Progenitor cell of endocrine pancreas (in vitro differentiated cells): ENCODE results near the gene RAB3C. TPM values are rescaled to one million over a fixed set of nuclear protein-coding genes. Genes with fewer than 3 reads are reported as not detected.

Experiments
- DNase-seq: peaks from one replicate; pipeline ENCODE4 v3.0.0; 2021; ENCODE audit warnings: low spot score; ENCODE audit not compliant: unreplicated experiment
- H3K27ac Mint-ChIP-seq: 2 replicates; pipeline ENCODE4 v1.8.0; 2021; ENCODE audit warnings: mild to moderate bottlenecking, moderate library complexity, mixed read lengths
- H3K27me3 Mint-ChIP-seq: 2 replicates; pipeline ENCODE4 v1.8.0; 2021; ENCODE audit warnings: mixed read lengths
- H3K36me3 Mint-ChIP-seq: 2 replicates; pipeline ENCODE4 v1.8.0; 2022; ENCODE audit warnings: mixed read lengths; ENCODE audit not compliant: insufficient read depth
- H3K4me1 Mint-ChIP-seq: 2 replicates; pipeline ENCODE4 v1.8.0; 2021; ENCODE audit warnings: low read depth, mixed read lengths
- H3K4me3 Mint-ChIP-seq: 2 replicates; pipeline ENCODE4 v1.8.0; 2021; ENCODE audit warnings: low read depth, mild to moderate bottlenecking, moderate library complexity, mixed read lengths
- H3K9me3 Mint-ChIP-seq: 2 replicates; pipeline ENCODE4 v1.8.0; 2021; ENCODE audit warnings: low read depth, mixed read lengths
- total RNA-seq: library from RNA; stranded (reverse); gene quantifications from 2 replicates; pipeline ENCODE4 v1.2.1, GENCODE V29; 2021
- TF ChIP-seq, protein P1 (sequence below): fragments of 200-600 bp; sonication (generic); IDR thresholded peaks from one replicate; pipeline ENCODE4 v1.5.0; 2021; ENCODE audit warnings: antibody characterized with exemption, mild to moderate bottlenecking; ENCODE audit not compliant: unreplicated experiment

The RAB3C gene
- total RNA-seq, 1 donor from 2014 or later: 25.2 TPM

DNA sequence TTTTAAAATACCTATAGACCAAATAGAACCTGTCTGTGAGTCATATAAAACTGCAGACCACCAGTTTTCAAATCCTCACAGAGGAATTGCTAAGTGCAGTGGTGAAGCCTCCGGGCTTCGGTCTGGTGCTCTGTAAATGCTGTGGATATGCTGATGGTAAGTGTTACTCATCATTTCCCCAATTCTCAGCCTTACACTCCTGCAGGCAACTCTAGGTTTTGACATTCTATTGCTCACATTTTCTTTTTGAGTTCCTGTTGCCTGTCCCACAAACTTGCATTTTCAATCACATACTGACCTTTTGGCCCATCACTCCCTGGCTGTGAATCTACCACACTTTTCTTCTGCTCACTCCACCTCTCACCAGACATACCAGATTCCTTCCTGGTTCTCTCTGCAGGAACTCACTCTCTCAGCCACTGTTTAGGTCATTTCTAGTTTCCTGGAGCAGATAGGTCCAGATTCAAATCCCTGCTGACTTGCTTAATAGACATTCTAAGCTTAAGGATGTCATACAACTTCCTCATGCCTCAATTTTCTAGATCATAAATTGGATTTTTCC lies 192.9 kb downstream of the RAB3C start:
- Mint-ChIP-seq H3K4me1 (peaks cover 7% of the 10 kb centered on the region), H3K36me3 (no peaks in the 10 kb centered on the region), H3K9me3 (no peaks in the 10 kb centered on the region), H3K4me3 (no peak overlapping the region), H3K27ac (no peak overlapping the region), H3K27me3 (no peaks in the 10 kb centered on the region)
- DNase-seq: no peak
- TF ChIP-seq, protein P1, sequence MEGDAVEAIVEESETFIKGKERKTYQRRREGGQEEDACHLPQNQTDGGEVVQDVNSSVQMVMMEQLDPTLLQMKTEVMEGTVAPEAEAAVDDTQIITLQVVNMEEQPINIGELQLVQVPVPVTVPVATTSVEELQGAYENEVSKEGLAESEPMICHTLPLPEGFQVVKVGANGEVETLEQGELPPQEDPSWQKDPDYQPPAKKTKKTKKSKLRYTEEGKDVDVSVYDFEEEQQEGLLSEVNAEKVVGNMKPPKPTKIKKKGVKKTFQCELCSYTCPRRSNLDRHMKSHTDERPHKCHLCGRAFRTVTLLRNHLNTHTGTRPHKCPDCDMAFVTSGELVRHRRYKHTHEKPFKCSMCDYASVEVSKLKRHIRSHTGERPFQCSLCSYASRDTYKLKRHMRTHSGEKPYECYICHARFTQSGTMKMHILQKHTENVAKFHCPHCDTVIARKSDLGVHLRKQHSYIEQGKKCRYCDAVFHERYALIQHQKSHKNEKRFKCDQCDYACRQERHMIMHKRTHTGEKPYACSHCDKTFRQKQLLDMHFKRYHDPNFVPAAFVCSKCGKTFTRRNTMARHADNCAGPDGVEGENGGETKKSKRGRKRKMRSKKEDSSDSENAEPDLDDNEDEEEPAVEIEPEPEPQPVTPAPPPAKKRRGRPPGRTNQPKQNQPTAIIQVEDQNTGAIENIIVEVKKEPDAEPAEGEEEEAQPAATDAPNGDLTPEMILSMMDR: no peak

DNA sequence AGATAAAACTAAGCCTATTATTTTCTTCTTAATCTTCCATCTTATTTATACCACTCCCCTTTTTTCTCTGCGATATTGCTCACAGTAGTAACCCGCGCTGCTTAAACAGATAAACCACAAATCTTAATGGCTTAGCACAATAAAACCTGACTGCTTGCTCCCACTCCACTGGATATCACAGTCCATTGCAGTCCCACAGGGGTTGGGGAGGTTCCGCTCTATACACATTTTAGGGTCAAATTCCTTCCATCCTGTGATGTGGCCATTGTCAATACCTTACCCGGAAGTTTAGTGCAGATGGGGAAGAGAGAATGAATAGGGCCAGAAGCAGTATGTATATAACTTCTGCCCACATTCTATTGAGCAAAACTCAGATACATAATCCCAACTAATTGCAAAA lies 193.7 kb downstream of the RAB3C start:
- Mint-ChIP-seq H3K36me3 (no peaks in the 10 kb centered on the region), H3K4me3 (no peak overlapping the region), H3K9me3 (no peaks in the 10 kb centered on the region), H3K27ac (no peak overlapping the region), H3K4me1 (peaks cover 7% of the 10 kb centered on the region), H3K27me3 (no peaks in the 10 kb centered on the region)
- no peak for DNase-seq
- TF ChIP-seq, protein P1: no peak

DNA sequence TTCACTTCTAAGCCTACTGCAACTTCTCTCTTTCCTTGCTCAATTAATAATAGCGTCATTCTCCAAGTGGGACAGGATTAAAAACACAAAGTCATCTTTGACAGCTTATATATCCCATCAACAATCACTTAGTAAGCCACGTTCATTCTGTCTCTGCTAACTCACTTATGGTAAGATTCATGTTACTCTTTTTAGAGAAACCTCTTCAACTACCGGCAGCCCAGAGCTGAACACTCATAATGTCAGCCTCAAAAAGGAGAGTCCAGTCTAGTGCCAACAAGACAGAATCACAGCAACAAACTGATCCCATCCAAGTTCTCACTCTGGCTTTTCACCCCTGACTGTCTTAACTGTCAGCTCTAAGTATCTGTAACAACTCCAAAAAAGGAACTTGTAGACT lies 196.0 kb downstream of the RAB3C start:
- TF ChIP-seq, protein P1: no peak
- no peaks in the 10 kb centered on the region for H3K27me3 Mint-ChIP-seq
- no peak for DNase-seq
- H3K4me1 Mint-ChIP-seq: no peaks in the 10 kb centered on the region
- H3K4me3 Mint-ChIP-seq: no peak overlapping the region
- H3K36me3 Mint-ChIP-seq: no peaks in the 10 kb centered on the region
- H3K9me3 Mint-ChIP-seq: no peaks in the 10 kb centered on the region
- no peak overlapping the region for H3K27ac Mint-ChIP-seq

- TF ChIP-seq, protein P1: no peak
Observed at GRCh38 chr5:58786035-58786434, 203.2 kb downstream of the RAB3C start.

GRCh38 chr5:58786711-58787303 lies 203.9 kb downstream of the RAB3C start:
- Mint-ChIP-seq H3K27me3 (no peaks in the 10 kb centered on the region), H3K27ac (no peak overlapping the region), H3K4me1 (no peaks in the 10 kb centered on the region), H3K36me3 (no peaks in the 10 kb centered on the region), H3K4me3 (no peak overlapping the region), H3K9me3 (no peaks in the 10 kb centered on the region)
- TF ChIP-seq, protein P1: no peak
- no peak for DNase-seq

More at GRCh38 chr5:58786035-58786434, 203.2 kb downstream of the RAB3C start:
- no peak for DNase-seq
- H3K4me1 Mint-ChIP-seq: no peaks in the 10 kb centered on the region
- H3K27ac Mint-ChIP-seq: no peak overlapping the region
- H3K9me3 Mint-ChIP-seq: no peaks in the 10 kb centered on the region
- no peaks in the 10 kb centered on the region for H3K27me3 Mint-ChIP-seq
- H3K4me3 Mint-ChIP-seq: no peak overlapping the region
- H3K36me3 Mint-ChIP-seq: no peaks in the 10 kb centered on the region
